ENCODE data around the gene TEPSIN. TPM values are rescaled to one million over a fixed set of nuclear protein-coding genes. Genes with fewer than 3 reads are reported as not detected.

TEPSIN gene
- total RNA-seq, 1 experiment from 2014 or later = 19.5 TPM

DNA sequence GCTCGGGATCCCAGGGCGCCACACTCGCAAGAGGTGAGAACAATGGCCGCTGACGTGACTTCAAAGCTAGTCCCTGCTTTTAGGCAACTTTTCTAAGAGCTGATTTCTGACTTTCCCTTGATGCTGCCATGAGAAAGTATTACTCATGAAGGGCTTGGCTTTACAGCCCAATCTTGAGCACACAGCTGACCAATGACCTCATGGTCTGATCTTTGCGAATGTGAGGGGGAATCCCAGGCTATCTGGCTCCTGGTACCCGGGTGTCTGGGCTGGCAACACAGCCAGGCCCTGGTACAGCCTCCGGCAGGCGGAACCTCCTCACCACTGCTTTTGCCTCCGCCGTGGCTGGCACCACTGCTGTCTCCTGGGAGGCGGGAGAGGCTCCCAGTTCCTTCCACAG is 17.8 kb upstream of the TEPSIN start:
- Histone ChIP-seq H3K36me3 (peaks cover 67% of the 10 kb centered on the region), H3K4me3 (no peak overlapping the region), H3K27me3 (no peaks in the 10 kb centered on the region), H3K9me3 (no peaks in the 10 kb centered on the region)
- peak; percentile 71 for DNase-seq

DNA sequence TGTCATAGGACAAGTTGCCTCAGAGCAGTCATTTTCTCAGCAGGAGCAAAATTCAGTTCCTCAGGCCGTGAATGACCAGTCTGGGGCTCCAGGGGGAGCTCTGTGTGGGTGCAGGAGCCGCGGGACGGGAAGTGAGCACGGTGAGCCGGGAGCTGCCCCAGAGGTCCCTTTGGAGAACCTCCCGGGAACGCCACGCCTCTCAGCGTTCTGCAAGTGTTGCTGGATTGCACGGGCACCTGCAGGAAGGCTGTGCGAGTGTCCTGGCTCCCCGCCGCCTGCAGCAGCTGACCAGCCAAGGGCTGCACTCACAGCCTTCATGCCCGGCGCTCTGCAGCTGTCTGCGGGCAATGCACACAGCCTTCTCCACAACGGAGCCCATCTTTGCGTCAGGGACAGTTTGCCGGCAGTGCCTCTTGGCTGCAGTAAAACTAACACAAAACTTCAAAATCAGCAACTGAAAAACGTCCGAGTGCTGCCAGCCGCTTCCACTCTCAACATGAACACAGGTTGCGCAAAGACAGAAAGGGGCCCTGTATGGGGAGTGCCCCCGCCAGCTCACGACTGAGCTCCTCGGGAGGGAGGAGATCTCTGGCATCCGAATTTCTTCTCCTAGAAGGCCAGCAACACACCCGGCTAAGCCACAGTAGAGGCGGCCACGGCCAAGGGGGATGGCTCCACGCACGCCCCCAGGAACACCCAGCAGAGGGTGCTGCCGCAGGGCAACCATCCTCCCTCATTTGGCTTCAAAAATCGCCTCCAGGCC is 16.3 kb upstream of the TEPSIN start:
- H3K9me3 ChIP-seq = no peaks in the 10 kb centered on the region
- no peak overlapping the region for H3K4me3 ChIP-seq
- no peaks in the 10 kb centered on the region for H3K27me3 ChIP-seq
- H3K36me3 ChIP-seq = peaks cover 75% of the 10 kb centered on the region
- peak; percentile 35 for DNase-seq

DNA sequence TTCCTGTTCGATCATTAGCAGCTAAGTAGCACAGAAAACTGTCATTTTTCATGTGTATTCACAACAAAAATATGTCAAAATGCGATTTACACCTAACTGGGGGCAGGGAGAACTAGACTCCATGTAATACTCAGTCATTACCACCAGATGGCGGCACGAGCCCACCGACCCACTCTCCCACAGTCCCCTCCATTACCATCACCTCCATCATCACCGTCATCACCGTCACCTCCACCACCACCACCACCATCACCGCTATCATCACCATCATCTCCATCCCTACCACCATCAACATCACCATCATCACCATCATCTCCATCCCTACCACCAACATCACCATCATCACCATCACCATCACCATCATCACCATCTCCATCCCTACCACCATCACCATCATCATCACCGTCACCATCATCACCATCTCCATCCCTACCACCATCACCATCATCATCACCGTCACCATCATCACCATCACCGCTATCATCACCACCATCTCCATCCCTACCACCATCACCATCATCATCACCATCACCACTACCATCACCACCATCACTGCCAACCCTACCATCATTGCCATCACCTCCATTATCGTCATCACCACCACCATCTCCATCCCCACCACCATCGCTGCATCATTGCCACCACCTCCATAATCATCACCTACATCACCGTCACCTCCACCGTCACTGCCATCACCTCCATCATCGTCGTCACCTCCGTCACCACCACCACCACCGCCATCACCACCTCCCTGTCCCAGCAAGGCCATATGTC is 14.7 kb upstream of the TEPSIN start:
- Histone ChIP-seq H3K9me3 (no peaks in the 10 kb centered on the region), H3K36me3 (peaks cover 64% of the 10 kb centered on the region), H3K27me3 (no peaks in the 10 kb centered on the region), H3K4me3 (no peak overlapping the region)
- DNase-seq = no peak

DNA sequence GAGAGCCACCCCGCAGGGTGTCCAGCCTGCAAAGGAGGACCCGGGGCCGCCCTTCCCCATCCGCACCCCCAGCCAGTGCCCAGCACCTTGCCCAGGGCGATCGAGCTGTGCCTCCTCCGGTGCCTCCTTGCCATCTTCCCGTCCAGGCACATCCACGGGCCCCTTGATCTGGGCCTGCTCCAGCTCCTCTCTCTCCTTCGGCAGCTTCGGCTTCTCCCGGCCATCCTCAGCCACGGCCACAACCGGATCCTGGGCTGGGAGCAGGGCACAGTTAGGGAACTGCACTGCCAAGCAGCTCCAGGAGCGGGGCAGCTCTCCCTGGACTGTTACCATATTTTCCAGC is 14.1 kb upstream of the TEPSIN start:
- no peaks in the 10 kb centered on the region for H3K9me3 ChIP-seq
- H3K27me3 ChIP-seq = no peaks in the 10 kb centered on the region
- peaks cover 59% of the 10 kb centered on the region for H3K36me3 ChIP-seq
- no peak for DNase-seq
- no peak overlapping the region for H3K4me3 ChIP-seq

DNA sequence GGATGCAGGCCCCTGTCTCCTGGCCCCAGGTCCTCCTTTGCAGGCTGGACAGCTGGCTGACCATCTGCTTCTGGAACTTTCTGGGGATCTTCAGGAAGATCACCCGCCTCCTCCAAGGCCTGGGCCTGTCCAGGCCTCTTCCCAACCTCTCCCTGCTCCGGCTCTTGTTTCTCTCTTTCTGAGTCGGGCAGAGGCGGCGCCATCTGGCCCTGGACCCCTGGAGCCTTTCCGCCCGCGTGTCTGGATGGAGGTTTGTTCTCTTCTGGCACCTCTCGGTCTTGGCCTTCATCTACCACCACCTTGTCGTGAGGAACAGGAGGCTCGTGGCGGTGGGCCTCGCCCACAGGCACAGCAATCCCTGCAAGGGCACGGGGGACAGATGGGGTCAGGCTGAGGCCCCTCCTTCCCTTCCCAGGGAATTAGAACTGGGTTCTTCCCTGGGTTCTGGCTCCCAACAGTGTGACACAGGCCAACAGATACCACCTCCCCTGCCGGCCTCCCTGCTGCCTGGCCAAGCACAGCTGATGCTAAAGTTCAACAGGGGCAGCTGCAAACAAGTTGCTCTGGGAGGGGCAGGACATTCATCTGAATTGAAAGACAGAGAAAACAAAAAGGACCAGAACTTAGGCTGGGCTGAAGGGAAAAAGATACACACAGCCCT is 13.6 kb upstream of the TEPSIN start:
- Histone ChIP-seq H3K9me3 (no peaks in the 10 kb centered on the region), H3K36me3 (peaks cover 59% of the 10 kb centered on the region), H3K4me3 (no peak overlapping the region), H3K27me3 (no peaks in the 10 kb centered on the region)
- DNase-seq = no peak

DNA sequence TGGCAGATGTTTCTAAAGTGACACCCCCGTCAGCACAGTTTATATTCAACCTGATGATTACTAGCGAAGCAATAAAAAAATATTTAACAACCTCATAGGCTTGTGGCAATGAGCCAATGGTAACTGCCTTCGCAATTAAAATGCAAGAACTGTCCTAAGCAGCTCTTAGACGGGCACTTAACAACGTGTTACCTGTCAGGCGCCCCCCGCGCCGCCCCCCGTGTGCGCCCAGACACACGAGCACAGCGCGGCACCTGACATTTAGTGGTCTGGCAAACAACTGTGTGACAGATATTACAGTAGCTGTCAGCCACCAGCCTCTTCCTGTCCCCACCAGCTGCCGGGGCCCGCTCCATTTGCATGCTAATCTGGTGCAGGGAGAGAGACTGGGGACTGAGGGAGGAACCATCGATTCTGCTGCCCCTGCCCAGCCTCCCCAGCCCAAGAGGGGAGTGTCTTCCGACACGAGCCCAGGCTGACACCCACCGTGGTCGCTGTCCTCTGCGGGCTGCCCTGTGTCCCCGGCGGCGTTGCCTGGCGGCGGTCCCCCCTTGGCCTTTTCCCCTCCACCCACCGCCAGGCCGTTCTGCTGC is 12.9 kb upstream of the TEPSIN start:
- Histone ChIP-seq H3K36me3 (peaks cover 54% of the 10 kb centered on the region), H3K9me3 (no peaks in the 10 kb centered on the region), H3K4me3 (no peak overlapping the region), H3K27me3 (no peaks in the 10 kb centered on the region)
- DNase-seq = no peak

DNA sequence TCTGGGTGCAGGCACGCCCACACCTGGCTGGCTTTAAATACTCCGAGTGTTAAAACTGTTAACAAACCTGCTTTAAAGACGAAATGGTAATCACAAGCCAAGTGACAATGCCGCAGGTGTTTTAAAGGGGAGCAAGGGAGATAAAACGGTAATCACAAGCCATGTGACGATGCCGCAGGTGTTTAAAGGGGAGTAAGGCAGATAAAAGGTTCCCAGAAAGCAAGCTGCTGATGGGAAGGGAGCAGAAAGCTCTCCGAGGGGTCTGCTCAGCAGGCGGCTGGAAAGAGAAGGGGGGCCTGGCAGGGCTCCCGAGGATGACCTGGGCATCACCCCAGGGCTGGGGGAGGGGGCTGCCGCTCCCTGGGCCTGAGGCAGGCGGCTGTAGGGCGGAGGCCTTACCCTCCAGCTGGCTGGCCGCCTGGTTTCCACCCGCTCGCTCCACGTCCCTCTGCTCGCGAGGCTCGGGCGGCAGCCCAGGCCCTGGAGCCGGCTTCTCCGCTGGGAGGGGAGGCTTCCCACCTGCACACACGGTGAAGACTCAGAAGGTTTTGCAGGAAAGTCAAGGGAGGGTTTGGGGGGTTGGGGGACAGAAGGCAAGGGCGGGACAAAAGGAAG is 12.3 kb upstream of the TEPSIN start:
- peaks cover 50% of the 10 kb centered on the region for H3K36me3 ChIP-seq
- no peak for DNase-seq
- H3K27me3 ChIP-seq = no peaks in the 10 kb centered on the region
- H3K9me3 ChIP-seq = no peaks in the 10 kb centered on the region
- no peak overlapping the region for H3K4me3 ChIP-seq

DNA sequence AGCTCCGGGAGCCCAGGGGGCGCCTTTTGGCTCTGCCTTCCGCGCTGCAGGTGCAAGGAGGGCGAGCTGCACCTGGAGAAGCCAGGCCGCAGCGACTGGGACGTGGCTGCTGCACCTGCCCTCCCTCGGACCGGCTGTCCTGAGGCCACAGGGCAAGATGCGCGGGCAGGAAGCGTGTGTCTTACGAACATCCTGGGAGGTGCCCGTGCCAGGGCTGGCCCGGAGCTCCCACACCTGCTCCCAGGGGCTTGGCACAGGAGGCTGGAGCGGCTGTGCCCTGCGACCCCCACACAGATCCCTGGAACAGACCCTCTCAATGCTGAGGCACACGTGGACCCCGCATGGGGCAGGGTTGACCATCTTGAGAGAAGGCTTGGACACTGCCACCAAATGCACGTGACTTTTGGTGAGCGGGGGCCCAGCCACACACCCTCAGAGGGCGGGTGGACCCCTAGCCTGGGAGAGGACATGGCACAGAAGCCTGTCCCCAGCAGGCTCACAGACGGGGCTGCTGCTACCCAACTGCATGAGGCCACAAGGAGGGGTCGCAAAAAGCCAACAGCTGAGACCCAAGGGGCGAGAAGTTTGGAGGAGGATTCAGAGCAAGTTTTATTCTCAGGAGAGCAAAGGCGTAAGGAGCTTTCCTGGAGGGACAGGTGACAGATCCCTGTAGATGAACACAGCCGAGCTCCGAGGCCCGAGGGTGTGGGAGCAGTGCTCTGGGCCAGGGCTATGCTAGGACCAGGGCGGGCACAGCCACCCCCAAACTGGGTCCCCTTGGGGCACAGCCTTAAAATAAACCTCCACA is 11.6 kb upstream of the TEPSIN start:
- no peak for DNase-seq
- H3K36me3 ChIP-seq = peaks cover 52% of the 10 kb centered on the region
- H3K4me3 ChIP-seq = no peak overlapping the region
- no peaks in the 10 kb centered on the region for H3K9me3 ChIP-seq
- no peaks in the 10 kb centered on the region for H3K27me3 ChIP-seq

DNA sequence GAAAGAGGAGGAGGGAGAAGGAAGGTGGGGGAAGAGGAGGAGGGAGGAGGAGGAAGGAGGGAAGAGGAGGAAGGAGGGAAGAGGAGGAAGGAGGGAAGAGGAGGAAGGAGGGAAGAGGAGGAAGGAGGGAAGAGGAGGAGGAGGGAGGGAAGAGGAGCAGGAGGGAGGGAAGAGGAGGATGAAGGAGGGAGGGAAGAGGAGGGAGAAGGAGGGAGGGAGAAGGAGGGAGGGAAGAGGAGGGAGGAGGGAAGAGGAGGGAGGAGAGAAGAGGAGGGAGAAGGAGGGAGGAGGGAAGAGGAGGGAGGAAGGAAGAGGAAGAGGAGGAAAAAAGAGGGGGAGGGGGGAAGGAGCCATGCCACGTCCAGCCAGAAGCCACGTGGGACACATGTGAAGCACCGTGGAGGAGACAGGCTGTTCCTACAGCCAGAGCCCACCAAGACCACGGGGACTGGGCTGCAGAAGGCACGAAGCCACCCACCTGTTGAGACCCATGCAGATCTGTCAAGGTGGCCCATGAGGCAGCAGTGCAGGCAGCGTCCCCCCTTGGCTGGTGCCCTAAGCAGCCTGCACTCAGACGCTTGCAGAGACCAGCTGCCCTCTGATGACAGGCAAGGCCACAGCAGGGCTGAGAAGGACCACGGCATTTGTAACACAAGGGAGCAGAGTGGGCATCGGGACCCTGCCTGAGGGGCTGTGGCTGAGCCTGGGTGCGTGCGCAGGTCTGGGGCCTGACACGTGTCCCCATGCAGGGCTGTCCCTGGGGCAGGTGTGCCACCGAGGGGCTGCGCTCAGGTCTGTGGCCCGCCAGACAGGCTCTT is 10.6 kb upstream of the TEPSIN start:
- Histone ChIP-seq H3K9me3 (no peaks in the 10 kb centered on the region), H3K27me3 (no peaks in the 10 kb centered on the region), H3K36me3 (peaks cover 47% of the 10 kb centered on the region), H3K4me3 (no peak overlapping the region)
- no peak for DNase-seq

DNA sequence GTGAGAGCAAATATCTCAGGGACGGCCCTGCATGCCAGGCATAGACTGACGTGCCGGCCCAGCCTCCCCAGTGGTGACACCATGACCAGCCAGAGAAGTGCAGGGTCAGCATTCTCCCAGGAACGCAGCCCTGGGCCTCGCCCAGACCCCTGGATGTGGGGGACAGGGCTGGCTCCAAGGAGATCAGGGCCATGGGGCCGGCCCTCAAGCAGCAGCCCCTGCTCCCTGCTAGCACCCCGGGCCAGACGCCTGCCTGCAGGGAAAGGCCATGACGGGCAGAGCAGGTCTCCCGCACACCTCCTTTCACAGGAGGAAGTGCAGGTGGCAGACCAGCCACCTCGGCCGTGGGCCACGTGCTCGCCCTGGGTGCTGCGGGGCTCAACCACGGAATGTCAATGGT is 9.8 kb upstream of the TEPSIN start:
- Histone ChIP-seq H3K9me3 (no peaks in the 10 kb centered on the region), H3K27me3 (no peaks in the 10 kb centered on the region), H3K4me3 (no peak overlapping the region), H3K36me3 (peaks cover 41% of the 10 kb centered on the region)
- no peak for DNase-seq

DNA sequence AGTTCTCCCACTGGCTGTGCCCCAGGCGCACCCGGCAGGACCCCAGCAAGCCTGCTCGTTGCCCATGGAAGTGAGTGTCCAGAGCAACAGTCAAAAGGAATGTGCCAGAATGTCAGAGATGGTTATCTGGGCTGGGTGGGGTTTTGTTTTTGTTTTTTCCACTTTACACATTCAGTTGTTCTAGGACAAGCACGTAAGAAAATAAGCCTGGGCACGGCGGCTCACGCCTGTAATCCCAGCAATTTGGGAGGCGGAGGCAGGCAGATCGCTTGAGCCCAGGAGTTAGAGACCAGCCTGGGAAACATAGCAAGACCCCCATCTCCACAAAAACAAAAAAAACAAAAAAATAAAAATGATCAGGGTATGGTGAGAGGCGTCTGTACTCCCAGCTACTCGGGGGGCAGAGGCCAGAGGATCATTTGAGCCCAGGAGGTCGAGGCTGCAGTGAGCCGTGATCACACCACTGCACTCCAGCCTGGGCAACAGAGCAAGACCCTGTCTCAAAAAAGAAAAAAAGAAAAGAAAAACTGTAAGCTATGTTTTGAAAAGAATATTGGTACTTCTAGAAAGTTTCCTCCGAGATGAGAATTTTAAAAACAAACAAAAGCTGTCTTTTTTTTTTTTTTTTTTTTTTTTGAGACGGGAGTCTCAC is 8.6 kb upstream of the TEPSIN start:
- DNase-seq = no peak
- H3K27me3 ChIP-seq = no peaks in the 10 kb centered on the region
- no peaks in the 10 kb centered on the region for H3K9me3 ChIP-seq
- no peak overlapping the region for H3K4me3 ChIP-seq
- H3K36me3 ChIP-seq = peaks cover 42% of the 10 kb centered on the region

DNA sequence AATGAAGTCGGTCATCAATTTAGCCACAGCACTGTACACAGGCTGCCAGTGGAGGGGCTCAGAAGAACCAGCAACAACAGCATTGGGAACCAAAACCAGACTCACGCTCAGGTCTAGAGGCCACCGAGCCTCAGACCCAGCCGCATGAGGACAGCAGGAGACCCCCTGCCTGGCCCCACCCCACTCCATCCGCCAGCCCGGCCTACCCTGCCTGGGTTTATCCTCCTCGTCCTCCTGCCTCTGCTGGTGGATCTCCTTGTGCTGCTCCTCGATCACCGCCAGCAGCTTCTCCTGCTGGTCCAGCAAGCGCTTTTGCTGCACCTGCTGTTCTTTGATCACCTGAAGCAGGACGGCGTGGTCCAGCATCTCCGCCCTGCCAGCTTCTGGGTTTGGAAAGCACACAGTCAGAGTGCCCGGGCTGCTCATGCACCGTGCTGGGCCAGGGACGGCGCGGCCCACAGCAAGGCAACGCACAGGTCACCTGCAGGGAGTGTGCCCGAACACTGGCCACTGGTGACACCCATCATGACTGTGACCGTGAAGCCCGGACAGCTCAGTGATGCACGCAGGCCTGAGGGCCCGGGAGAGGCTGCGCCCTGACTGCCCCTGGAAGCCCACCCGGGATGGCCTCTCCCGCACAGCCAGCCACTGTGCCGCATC is 8.0 kb upstream of the TEPSIN start:
- H3K36me3 ChIP-seq = peaks cover 41% of the 10 kb centered on the region
- H3K27me3 ChIP-seq = no peaks in the 10 kb centered on the region
- no peak overlapping the region for H3K4me3 ChIP-seq
- H3K9me3 ChIP-seq = no peaks in the 10 kb centered on the region
- DNase-seq = no peak

DNA sequence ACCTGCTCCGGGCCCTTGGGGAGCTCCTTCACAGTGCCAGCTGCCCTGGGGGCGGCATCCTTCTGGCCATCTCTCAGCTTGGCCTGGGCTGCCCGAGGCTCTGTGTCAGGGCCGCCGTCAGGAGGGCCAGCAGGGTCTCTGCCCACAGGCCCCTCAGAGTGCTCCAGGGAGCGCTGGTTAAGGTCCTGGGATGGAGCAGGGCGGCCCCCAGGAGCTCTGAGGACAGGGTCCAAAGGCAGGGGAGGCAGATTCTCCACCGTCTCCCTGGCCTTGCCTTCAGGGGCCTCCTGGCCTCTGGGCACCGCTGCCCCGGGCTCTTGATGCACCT is 7.5 kb upstream of the TEPSIN start:
- no peak for DNase-seq

DNA sequence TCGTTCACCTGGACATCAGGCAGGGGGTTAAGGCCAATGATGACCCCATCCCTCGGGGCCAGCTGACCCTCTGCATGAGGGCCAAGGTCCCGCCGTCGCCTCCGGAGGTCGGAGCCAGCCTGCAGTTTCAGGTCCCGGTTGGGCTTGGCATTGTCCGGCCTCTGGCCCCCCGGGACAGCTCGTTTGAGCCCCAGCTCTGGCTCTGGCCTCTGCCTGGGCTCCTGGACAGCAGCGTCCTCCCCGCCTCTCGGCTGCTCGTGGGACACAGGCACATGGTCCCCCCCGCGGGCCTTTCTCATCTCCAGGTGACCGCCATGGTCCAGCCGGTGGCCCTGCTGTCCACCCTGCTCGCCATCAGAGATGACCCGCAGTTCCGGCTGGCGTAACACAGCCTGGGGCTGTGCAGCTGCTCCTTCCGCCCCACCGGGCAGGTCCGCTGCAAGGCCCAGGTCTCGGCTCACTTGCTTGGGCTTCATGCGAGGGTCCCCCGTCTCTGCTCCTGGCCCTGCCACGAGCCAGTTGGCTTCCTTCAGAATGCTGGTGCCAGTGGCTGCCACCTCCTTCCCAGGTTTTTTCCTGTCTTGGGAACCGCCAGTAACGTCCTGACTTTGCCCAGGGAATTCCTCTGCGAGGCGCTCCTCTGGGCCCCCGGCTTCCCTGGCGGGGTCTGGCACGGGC is 6.9 kb upstream of the TEPSIN start:
- Histone ChIP-seq H3K27me3 (no peaks in the 10 kb centered on the region), H3K36me3 (peaks cover 41% of the 10 kb centered on the region), H3K4me3 (no peak overlapping the region), H3K9me3 (no peaks in the 10 kb centered on the region)
- DNase-seq = no peak

More for the DNA sequence above, 7.5 kb upstream of the TEPSIN start:
- Histone ChIP-seq H3K36me3 (peaks cover 41% of the 10 kb centered on the region), H3K27me3 (no peaks in the 10 kb centered on the region), H3K9me3 (no peaks in the 10 kb centered on the region), H3K4me3 (no peak overlapping the region)

Measured in MG63 (cell line).